Upper lobe of left lung (tissue), 4 donors: Measurements from ENCODE around the gene SMIM31.

ENCODE experiments used
- CTCF ChIP-seq, 6 experiments: fragments of 450-650 bp in 4 of 6; fragments of 200-600 bp in 2 of 6; sonication (generic) in 2 of 6; IDR thresholded peaks; one replicate each; pipeline ENCODE4 v1.5.1; 2016 to 2019; ENCODE audit warnings: antibody characterized with exemption in 6 of 6
- POLR2A ChIP-seq, 4 donors: fragments of 450-650 bp; IDR thresholded peaks; one replicate each; pipeline ENCODE4 v1.5.1; 2016 to 2017; ENCODE audit warnings: antibody characterized with exemption in 4 of 4, mild to moderate bottlenecking in 2 of 4
- POLR2AphosphoS5 ChIP-seq, 2 donors: sonication (generic); formaldehyde crosslinking; IDR thresholded peaks; one replicate each; pipeline ENCODE4 v1.5.1; 2017; ENCODE audit warnings: antibody characterized with exemption in 2 of 2

DNA sequence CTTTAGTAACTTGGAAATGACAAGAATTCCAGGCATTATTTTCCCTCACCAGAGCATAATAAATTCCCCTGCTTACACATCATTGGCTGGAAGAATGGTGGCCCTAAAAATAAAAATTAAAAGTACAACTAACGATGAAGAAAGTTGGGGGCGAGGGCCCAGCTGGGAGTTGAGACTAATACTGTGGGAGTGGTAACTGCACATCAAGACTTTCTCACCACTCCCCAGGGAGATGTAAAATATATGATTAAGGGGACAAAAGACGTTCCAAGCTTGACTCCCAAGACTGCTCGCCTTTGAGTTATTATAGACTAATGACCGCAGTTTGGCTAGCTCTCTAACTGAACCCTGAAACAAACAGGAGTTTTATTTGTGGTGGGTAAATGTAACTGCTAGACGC is 30.0 kb downstream of the SMIM31 start:
- no peak for TF ChIP-seq CTCF (IDR thresholded peaks at IDR 0.05)
- no peak for TF ChIP-seq POLR2AphosphoS5 (IDR thresholded peaks at IDR 0.05)
- no peak for TF ChIP-seq POLR2A (IDR thresholded peaks at IDR 0.05)
